H1 (cell line): Measurements from ENCODE around the gene ZNF532. TPM values are rescaled to one million over a fixed set of nuclear protein-coding genes. Genes with fewer than 3 reads are reported as not detected.

Source experiments
- ASH2L ChIP-seq: fragments of 200-600, 300-600 bp; sonication (generic); IDR thresholded peaks from one replicate; pipeline ENCODE4 v1.7.1; 2017; ENCODE audit warnings: low read length
- BRCA1 ChIP-seq: IDR thresholded peaks from 2 replicates; pipeline ENCODE4 v1.6.1; 2012; ENCODE audit warnings: low read depth, low read length, improper control_type of control experiment
- CBX5 ChIP-seq: fragments of 300-800, 300-1000 bp; sonication (generic); IDR thresholded peaks from 2 replicates; pipeline ENCODE4 v1.7.1; 2016; ENCODE audit warnings: antibody characterized with exemption, low read length, low read depth
- CBX8 ChIP-seq: fragments of 300-800, 300-1000 bp; sonication (generic); IDR thresholded peaks from 2 replicates; pipeline ENCODE4 v1.7.1; 2016; ENCODE audit warnings: low read depth, low read length, borderline replicate concordance
- KDM5A ChIP-seq: fragments of 200-600 bp; IDR thresholded peaks from 2 replicates; pipeline ENCODE4 v1.7.1; 2012; ENCODE audit warnings: mild to moderate bottlenecking, low read length, inconsistent platforms, mixed read lengths
- RBBP5 ChIP-seq: IDR thresholded peaks from 2 replicates; pipeline ENCODE4 v1.7.1; 2012; ENCODE audit warnings: low read depth, mild to moderate bottlenecking, inconsistent platforms, low read length, moderate library complexity, borderline replicate concordance
- SAP30 ChIP-seq: fragments of 300-600 bp; sonication (generic); IDR thresholded peaks from 2 replicates; pipeline ENCODE4 v1.7.1; 2012; ENCODE audit warnings: low read length, moderate library complexity, mild to moderate bottlenecking, inconsistent platforms; ENCODE audit not compliant: insufficient read depth, insufficient replicate concordance
- SIX5 ChIP-seq: IDR thresholded peaks from 2 replicates; pipeline ENCODE4 v1.6.1; 2011; ENCODE audit warnings: mild to moderate bottlenecking, low read depth, low read length
- SP1 ChIP-seq: IDR thresholded peaks from 2 replicates; pipeline ENCODE4 v1.6.1; 2011; ENCODE audit warnings: low read depth, low read length
- polyA plus RNA-seq, 7 experiments: library from polyadenylated mRNA; depleted of rRNA in 3 of 7; stranded (reverse) in 5 of 7; unstranded in 2 of 7; fragments of >200 nt in 5 of 7; fragments of 200-250 nt in 2 of 7; gene quantifications; 1 replicate in 5 of 7; 2 replicates in 1 of 7; 4 replicates in 1 of 7; pipeline versions ENCODE4 v1.2.1 to v1.2.3, GENCODE V29; 2011 to 2013; ENCODE audit warnings: missing spikeins in 2 of 7, mixed read lengths in 2 of 7
- total RNA-seq: library from RNA; stranded (reverse); fragmentation: NEBNext Ultra II Directional; extraction: Animal tissue kit (Norgen Biotek cat#: 25700); gene quantifications from 2 replicates; pipeline ENCODE4 v1.2.1, GENCODE V29; 2021
- TF ChIP-seq, protein P1 (sequence below): fragments of 300-600 bp; sonication (generic); IDR thresholded peaks from 2 replicates; pipeline ENCODE4 v1.7.1; 2012; ENCODE audit warnings: low read length, moderate library complexity, mild to moderate bottlenecking, inconsistent platforms; ENCODE audit not compliant: insufficient replicate concordance
- TF ChIP-seq, protein P2 (sequence below): IDR thresholded peaks from 2 replicates; pipeline ENCODE4 v1.6.1; 2012; ENCODE audit warnings: low read length, inconsistent platforms

Gene ZNF532
- total and polyA plus RNA-seq, 2 of the 8 experiments (the other 6 are each of a cell fraction or from before 2014, with no cell fraction given) = 143 to 240 TPM

DNA sequence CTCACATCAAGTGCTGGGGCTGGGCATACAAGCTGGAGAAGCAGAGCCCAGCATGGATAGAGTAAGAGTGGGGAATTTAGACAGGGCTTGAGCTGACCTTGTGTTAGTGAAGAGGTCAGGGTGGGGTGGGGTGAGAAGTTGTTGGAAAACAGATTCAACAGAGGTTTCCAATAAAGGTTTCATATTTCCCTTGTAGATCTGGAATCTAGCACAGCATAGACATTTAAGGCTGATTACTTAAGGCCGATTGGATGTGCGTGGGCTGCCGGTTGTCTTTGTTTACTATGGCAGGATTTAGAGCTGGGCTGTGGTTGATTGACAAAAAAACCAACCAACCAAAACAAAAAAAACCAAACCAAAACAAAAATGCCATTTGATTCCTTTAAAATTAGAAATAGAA, 160.2 kb downstream of the ZNF532 start (continued):
- TF ChIP-seq, protein P1, sequence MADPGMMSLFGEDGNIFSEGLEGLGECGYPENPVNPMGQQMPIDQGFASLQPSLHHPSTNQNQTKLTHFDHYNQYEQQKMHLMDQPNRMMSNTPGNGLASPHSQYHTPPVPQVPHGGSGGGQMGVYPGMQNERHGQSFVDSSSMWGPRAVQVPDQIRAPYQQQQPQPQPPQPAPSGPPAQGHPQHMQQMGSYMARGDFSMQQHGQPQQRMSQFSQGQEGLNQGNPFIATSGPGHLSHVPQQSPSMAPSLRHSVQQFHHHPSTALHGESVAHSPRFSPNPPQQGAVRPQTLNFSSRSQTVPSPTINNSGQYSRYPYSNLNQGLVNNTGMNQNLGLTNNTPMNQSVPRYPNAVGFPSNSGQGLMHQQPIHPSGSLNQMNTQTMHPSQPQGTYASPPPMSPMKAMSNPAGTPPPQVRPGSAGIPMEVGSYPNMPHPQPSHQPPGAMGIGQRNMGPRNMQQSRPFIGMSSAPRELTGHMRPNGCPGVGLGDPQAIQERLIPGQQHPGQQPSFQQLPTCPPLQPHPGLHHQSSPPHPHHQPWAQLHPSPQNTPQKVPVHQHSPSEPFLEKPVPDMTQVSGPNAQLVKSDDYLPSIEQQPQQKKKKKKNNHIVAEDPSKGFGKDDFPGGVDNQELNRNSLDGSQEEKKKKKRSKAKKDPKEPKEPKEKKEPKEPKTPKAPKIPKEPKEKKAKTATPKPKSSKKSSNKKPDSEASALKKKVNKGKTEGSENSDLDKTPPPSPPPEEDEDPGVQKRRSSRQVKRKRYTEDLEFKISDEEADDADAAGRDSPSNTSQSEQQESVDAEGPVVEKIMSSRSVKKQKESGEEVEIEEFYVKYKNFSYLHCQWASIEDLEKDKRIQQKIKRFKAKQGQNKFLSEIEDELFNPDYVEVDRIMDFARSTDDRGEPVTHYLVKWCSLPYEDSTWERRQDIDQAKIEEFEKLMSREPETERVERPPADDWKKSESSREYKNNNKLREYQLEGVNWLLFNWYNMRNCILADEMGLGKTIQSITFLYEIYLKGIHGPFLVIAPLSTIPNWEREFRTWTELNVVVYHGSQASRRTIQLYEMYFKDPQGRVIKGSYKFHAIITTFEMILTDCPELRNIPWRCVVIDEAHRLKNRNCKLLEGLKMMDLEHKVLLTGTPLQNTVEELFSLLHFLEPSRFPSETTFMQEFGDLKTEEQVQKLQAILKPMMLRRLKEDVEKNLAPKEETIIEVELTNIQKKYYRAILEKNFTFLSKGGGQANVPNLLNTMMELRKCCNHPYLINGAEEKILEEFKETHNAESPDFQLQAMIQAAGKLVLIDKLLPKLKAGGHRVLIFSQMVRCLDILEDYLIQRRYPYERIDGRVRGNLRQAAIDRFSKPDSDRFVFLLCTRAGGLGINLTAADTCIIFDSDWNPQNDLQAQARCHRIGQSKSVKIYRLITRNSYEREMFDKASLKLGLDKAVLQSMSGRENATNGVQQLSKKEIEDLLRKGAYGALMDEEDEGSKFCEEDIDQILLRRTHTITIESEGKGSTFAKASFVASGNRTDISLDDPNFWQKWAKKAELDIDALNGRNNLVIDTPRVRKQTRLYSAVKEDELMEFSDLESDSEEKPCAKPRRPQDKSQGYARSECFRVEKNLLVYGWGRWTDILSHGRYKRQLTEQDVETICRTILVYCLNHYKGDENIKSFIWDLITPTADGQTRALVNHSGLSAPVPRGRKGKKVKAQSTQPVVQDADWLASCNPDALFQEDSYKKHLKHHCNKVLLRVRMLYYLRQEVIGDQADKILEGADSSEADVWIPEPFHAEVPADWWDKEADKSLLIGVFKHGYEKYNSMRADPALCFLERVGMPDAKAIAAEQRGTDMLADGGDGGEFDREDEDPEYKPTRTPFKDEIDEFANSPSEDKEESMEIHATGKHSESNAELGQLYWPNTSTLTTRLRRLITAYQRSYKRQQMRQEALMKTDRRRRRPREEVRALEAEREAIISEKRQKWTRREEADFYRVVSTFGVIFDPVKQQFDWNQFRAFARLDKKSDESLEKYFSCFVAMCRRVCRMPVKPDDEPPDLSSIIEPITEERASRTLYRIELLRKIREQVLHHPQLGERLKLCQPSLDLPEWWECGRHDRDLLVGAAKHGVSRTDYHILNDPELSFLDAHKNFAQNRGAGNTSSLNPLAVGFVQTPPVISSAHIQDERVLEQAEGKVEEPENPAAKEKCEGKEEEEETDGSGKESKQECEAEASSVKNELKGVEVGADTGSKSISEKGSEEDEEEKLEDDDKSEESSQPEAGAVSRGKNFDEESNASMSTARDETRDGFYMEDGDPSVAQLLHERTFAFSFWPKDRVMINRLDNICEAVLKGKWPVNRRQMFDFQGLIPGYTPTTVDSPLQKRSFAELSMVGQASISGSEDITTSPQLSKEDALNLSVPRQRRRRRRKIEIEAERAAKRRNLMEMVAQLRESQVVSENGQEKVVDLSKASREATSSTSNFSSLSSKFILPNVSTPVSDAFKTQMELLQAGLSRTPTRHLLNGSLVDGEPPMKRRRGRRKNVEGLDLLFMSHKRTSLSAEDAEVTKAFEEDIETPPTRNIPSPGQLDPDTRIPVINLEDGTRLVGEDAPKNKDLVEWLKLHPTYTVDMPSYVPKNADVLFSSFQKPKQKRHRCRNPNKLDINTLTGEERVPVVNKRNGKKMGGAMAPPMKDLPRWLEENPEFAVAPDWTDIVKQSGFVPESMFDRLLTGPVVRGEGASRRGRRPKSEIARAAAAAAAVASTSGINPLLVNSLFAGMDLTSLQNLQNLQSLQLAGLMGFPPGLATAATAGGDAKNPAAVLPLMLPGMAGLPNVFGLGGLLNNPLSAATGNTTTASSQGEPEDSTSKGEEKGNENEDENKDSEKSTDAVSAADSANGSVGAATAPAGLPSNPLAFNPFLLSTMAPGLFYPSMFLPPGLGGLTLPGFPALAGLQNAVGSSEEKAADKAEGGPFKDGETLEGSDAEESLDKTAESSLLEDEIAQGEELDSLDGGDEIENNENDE = no peak
- TF ChIP-seq KDM5A (no peak), SAP30 (no peak), BRCA1 (no peak), ASH2L (no peak), RBBP5 (no peak), SP1 (no peak), SIX5 (no peak), CBX5 (no peak), CBX8 (no peak)
- TF ChIP-seq, protein P2, sequence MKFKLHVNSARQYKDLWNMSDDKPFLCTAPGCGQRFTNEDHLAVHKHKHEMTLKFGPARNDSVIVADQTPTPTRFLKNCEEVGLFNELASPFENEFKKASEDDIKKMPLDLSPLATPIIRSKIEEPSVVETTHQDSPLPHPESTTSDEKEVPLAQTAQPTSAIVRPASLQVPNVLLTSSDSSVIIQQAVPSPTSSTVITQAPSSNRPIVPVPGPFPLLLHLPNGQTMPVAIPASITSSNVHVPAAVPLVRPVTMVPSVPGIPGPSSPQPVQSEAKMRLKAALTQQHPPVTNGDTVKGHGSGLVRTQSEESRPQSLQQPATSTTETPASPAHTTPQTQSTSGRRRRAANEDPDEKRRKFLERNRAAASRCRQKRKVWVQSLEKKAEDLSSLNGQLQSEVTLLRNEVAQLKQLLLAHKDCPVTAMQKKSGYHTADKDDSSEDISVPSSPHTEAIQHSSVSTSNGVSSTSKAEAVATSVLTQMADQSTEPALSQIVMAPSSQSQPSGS = no peak
